GM12801 (cell line): ENCODE results near the gene LHPP.

Source experiments
- CTCF ChIP-seq: IDR thresholded peaks from one replicate; pipeline ENCODE4 v1.5.1; 2011; ENCODE audit warnings: control low read depth; ENCODE audit not compliant: insufficient read length; ENCODE audit errors: extremely low read depth

LHPP gene

GRCh38 chr10:124590216-124591122, 128.8 kb downstream of the LHPP start:
- no peak for TF ChIP-seq CTCF

- no peak for TF ChIP-seq CTCF
Observed at GRCh38 chr10:124591123-124591495, 129.5 kb downstream of the LHPP start.

- no peak for TF ChIP-seq CTCF
Observed at GRCh38 chr10:124592101-124592500, 130.5 kb downstream of the LHPP start.

- TF ChIP-seq CTCF: no peak
Observed at GRCh38 chr10:124592736-124593430, 131.3 kb downstream of the LHPP start.

GRCh38 chr10:124593431-124593985, 131.9 kb downstream of the LHPP start:
- TF ChIP-seq CTCF: no peak

- no peak for TF ChIP-seq CTCF
Observed at GRCh38 chr10:124594240-124594639, 132.6 kb downstream of the LHPP start.

GRCh38 chr10:124595143-124595883, 133.7 kb downstream of the LHPP start:
- no peak for TF ChIP-seq CTCF
